ENCODE measurements around the gene ACBD6. TPM values are rescaled to one million over a fixed set of nuclear protein-coding genes. Genes with fewer than 3 reads are reported as not detected.
A peak's percentile ranks its signal among the peaks of the same experiment; 100 is the strongest.

The ACBD6 gene
- total RNA-seq, 1 experiment from 2014 or later, result 74.0 TPM

DNA sequence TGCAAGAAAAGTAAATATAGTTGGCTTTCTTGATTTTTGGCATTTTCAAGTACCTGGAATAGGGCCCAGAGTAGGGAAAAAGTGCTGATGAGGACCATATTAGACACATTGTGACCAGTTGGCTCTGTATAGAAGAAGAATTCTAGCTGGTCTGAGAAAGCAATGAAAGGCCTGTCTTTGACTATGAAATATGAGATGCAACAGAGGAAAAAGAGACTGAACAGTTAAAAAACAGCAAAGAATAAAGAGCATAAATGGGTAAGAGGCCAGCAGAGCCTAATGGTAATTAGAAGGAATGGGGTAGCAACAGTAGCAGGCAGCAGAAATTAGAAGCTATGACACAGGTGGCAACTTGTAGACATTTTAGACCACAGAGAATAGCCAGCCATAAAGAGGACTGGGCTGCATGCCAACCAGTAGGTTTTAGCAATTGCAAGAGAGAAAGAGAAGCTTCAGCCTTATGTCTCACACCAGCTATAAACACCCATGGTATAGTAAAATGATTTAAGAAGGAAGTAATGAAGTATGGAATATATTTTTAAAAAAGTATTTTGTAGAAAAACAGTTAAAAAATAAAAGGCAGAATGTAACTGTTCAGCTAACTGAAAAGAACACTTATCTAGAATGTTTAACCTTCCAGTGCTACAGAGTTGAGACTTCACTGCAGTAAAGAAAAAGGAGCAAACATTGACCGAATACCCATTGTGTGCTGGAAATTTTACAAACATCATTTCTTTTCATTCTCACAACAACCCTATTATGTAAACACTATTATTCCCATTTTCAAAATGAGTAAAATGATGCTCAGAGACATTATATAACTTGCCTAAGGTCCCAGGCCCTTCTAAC is 158.2 kb downstream of the ACBD6 start:
- Histone ChIP-seq H3K36me3 (ENCODE audit: insufficient read depth, low read length) (0 out of 2 replicates have a peak, but pooled peaks cover 3% of the 10 kb centered on the region), H4K20me1 (ENCODE audit: insufficient read depth, low read depth, low read length) (no peaks in the 10 kb centered on the region), H3K27ac (ENCODE audit: low read length) (peak overlapping the region; percentile 95), H3K4me3 (ENCODE audit: low read length) (peak overlapping the region; percentile 30; the same call in 1 of the 2 replicates), H3K4me1 (ENCODE audit: low read length) (peaks cover 46% of the 10 kb centered on the region), H2AFZ (ENCODE audit: low read length) (no peak overlapping the region), H3K4me2 (ENCODE audit: low read depth, low read length, poor library complexity, severe bottlenecking) (peak overlapping the region; percentile 68), H3K9ac (ENCODE audit: low read length) (peak overlapping the region; percentile 23), H3K9me2 (replicated peaks; ENCODE audit: insufficient read depth, low read length) (no peaks in the 10 kb centered on the region), H3K79me2 (ENCODE audit: low read length) (peaks cover 52% of the 10 kb centered on the region), H3K27me3 (ENCODE audit: low read length) (no peaks in the 10 kb centered on the region), H3K9me3 (ENCODE audit: low read length) (no peaks in the 10 kb centered on the region; the same call in 1 of the 2 replicates)
- DNase-seq, result peak; percentile 92

DNA sequence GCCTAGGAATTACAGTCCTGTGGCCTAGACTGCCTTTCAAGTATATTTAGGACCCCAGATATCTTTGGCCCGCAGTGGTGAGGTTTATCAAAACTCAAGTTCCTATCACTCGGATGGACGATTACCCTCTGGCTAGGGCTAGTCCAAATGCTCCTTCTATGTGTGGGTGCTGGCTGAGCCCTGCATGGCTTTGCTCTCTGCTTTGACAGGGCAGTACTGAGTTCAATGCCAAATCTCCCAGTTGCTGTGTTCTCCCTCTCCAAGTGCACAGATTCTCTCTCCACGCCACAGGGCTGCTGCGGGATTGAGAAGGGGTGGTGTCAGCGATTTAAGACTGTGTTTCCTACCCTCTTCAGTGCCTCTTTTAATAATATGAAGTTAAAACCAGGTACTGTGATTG is 175.3 kb downstream of the ACBD6 start:
- H4K20me1 ChIP-seq (ENCODE audit: insufficient read depth, low read depth, low read length), result no peaks in the 10 kb centered on the region
- H3K27me3 ChIP-seq (ENCODE audit: low read length), result no peaks in the 10 kb centered on the region
- no peak overlapping the region for H3K9ac ChIP-seq (ENCODE audit: low read length)
- H3K9me3 ChIP-seq (ENCODE audit: low read length), result peaks cover 4% of the 10 kb centered on the region; the same call in 1 of the 2 replicates
- H3K4me2 ChIP-seq (ENCODE audit: low read depth, low read length, poor library complexity, severe bottlenecking), result no peak overlapping the region
- no peaks in the 10 kb centered on the region for H3K9me2 ChIP-seq (replicated peaks; ENCODE audit: insufficient read depth, low read length)
- no peak overlapping the region for H3K4me3 ChIP-seq (ENCODE audit: low read length)
- no peaks in the 10 kb centered on the region for H3K36me3 ChIP-seq (ENCODE audit: insufficient read depth, low read length)
- H2AFZ ChIP-seq (ENCODE audit: low read length), result no peak overlapping the region
- no peak overlapping the region for H3K27ac ChIP-seq (ENCODE audit: low read length)
- DNase-seq, result no peak
- H3K79me2 ChIP-seq (ENCODE audit: low read length), result peaks cover 32% of the 10 kb centered on the region
- no peaks in the 10 kb centered on the region for H3K4me1 ChIP-seq (ENCODE audit: low read length)

DNA sequence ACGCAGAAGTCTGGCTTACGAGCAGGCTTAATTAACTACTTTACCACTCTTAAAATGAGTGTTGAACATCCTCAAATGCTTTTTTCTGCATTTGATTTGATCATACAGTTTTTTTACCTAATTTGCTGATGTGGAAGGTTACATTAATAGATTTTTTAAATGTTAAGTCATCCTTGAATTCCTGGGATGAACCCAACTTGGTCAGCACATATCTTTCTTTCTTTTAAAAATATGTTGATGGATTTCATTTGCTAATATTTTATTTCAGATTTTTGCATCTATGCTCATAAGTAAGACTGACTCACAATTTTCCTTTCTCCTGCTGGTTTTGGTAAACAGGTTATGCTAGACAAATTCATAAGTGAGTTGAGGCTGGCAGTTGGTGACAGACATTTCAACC is 189.5 kb downstream of the ACBD6 start:
- Histone ChIP-seq H3K36me3 (ENCODE audit: insufficient read depth, low read length) (no peaks in the 10 kb centered on the region), H3K27ac (ENCODE audit: low read length) (no peak overlapping the region), H3K4me1 (ENCODE audit: low read length) (no peaks in the 10 kb centered on the region), H3K9ac (ENCODE audit: low read length) (no peak overlapping the region), H3K9me3 (ENCODE audit: low read length) (no peaks in the 10 kb centered on the region), H4K20me1 (ENCODE audit: insufficient read depth, low read depth, low read length) (no peaks in the 10 kb centered on the region), H3K4me3 (ENCODE audit: low read length) (no peak overlapping the region), H2AFZ (ENCODE audit: low read length) (no peak overlapping the region), H3K79me2 (ENCODE audit: low read length) (peaks cover 10% of the 10 kb centered on the region; the same call in 1 of the 2 replicates), H3K9me2 (replicated peaks; ENCODE audit: insufficient read depth, low read length) (no peaks in the 10 kb centered on the region), H3K4me2 (ENCODE audit: low read depth, low read length, poor library complexity, severe bottlenecking) (no peak overlapping the region), H3K27me3 (ENCODE audit: low read length) (no peaks in the 10 kb centered on the region)
- DNase-seq, result no peak

DNA sequence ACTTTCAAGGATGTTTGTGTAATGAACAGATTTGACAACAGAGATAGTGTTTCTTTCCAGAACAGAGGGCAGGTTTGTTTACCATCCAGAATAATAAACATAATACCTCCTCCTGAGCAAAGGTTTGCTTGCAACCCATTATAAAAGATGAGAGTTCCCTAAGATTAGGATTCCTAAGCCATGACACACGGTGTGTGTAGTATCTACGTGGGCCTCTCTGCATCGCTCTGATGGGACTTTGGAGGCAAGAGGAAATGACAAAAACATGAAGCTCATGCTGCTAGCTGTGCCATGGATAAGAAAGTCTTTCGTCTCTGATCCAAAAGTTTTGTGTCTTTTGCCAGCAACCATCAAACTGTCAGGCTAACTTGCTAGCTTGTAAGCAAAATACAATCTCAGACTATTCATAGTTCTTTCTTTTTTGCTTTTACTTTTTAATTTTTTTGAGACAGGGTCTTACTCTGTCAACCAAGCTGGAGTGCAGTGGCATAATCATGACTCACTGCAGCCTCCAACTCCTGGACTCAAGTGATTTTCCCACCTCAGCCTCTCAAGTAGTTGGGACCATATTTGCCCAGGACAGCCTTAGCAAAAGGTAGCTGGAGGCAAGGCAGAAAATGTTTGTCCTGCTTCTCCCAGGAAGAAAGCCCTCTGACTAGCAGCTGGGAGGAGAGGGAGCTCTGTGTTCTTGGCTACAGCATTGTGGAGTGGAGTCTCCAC is 191.2 kb downstream of the ACBD6 start:
- H3K4me2 ChIP-seq (ENCODE audit: low read depth, low read length, poor library complexity, severe bottlenecking), result no peak overlapping the region
- DNase-seq, result no peak
- H3K9me2 ChIP-seq (replicated peaks; ENCODE audit: insufficient read depth, low read length), result no peaks in the 10 kb centered on the region
- no peak overlapping the region for H3K27ac ChIP-seq (ENCODE audit: low read length)
- H3K36me3 ChIP-seq (ENCODE audit: insufficient read depth, low read length), result peaks cover 3% of the 10 kb centered on the region; the same call in 1 of the 2 replicates
- no peak overlapping the region for H2AFZ ChIP-seq (ENCODE audit: low read length)
- no peaks in the 10 kb centered on the region for H3K27me3 ChIP-seq (ENCODE audit: low read length)
- no peaks in the 10 kb centered on the region for H4K20me1 ChIP-seq (ENCODE audit: insufficient read depth, low read depth, low read length)
- no peaks in the 10 kb centered on the region for H3K9me3 ChIP-seq (ENCODE audit: low read length)
- H3K4me3 ChIP-seq (ENCODE audit: low read length), result no peak overlapping the region
- peaks cover 15% of the 10 kb centered on the region for H3K79me2 ChIP-seq (ENCODE audit: low read length)
- no peaks in the 10 kb centered on the region for H3K4me1 ChIP-seq (ENCODE audit: low read length)
- no peak overlapping the region for H3K9ac ChIP-seq (ENCODE audit: low read length)

DNA sequence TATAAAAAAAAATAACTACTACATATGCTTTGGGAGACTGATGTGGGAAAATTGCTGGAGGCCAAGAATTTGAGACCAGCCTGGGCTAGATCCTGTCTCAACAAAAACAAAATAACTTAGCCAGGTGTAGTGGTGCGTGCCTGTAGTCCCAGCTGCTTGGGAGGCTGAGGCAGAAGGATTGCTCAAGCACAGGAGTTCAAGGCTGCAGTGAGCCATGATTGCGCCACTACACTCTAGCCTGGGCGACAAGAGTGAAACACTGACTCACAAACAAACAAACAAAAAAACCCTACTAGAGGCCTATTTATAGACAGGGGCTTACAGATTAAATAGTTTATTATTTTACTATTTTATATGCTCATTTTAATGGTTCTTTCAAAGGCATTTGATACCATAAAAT is 192.3 kb downstream of the ACBD6 start:
- Histone ChIP-seq H3K27me3 (ENCODE audit: low read length) (no peaks in the 10 kb centered on the region), H3K4me1 (ENCODE audit: low read length) (no peaks in the 10 kb centered on the region), H3K9me3 (ENCODE audit: low read length) (no peaks in the 10 kb centered on the region), H3K79me2 (ENCODE audit: low read length) (peaks cover 10% of the 10 kb centered on the region), H3K36me3 (ENCODE audit: insufficient read depth, low read length) (peaks cover 3% of the 10 kb centered on the region; the same call in 1 of the 2 replicates), H2AFZ (ENCODE audit: low read length) (no peak overlapping the region), H3K4me3 (ENCODE audit: low read length) (no peak overlapping the region), H3K9me2 (replicated peaks; ENCODE audit: insufficient read depth, low read length) (no peaks in the 10 kb centered on the region), H3K9ac (ENCODE audit: low read length) (no peak overlapping the region), H4K20me1 (ENCODE audit: insufficient read depth, low read depth, low read length) (no peaks in the 10 kb centered on the region), H3K4me2 (ENCODE audit: low read depth, low read length, poor library complexity, severe bottlenecking) (no peak overlapping the region), H3K27ac (ENCODE audit: low read length) (no peak overlapping the region)
- DNase-seq, result no peak

DNA sequence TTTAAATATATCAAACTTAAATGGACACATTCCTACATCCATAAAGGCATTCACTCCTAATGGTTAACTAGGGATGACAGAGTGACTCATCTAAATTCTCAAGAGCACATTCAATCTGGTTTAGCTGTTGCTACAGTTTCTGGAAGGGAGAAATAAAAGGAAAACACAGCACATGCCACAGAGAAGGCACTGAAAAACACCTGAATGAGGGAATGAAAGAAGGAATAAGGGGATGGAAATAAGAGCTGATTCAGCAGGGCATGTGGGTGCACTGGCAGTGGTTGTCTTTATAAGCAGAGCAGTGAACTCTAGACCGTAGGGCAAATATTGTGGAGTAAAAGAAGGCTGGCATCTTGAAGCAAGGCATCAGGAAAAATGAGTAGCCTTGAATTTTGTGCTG is 193.0 kb downstream of the ACBD6 start:
- H3K4me2 ChIP-seq (ENCODE audit: low read depth, low read length, poor library complexity, severe bottlenecking), result no peak overlapping the region
- H2AFZ ChIP-seq (ENCODE audit: low read length), result no peak overlapping the region
- no peaks in the 10 kb centered on the region for H3K9me2 ChIP-seq (replicated peaks; ENCODE audit: insufficient read depth, low read length)
- H3K36me3 ChIP-seq (ENCODE audit: insufficient read depth, low read length), result peaks cover 3% of the 10 kb centered on the region; the same call in 1 of the 2 replicates
- no peak overlapping the region for H3K9ac ChIP-seq (ENCODE audit: low read length)
- no peaks in the 10 kb centered on the region for H3K4me1 ChIP-seq (ENCODE audit: low read length)
- no peaks in the 10 kb centered on the region for H3K9me3 ChIP-seq (ENCODE audit: low read length)
- no peaks in the 10 kb centered on the region for H4K20me1 ChIP-seq (ENCODE audit: insufficient read depth, low read depth, low read length)
- no peak overlapping the region for H3K27ac ChIP-seq (ENCODE audit: low read length)
- no peak for DNase-seq
- peaks cover 10% of the 10 kb centered on the region for H3K79me2 ChIP-seq (ENCODE audit: low read length)
- H3K27me3 ChIP-seq (ENCODE audit: low read length), result no peaks in the 10 kb centered on the region
- no peak overlapping the region for H3K4me3 ChIP-seq (ENCODE audit: low read length)

DNA sequence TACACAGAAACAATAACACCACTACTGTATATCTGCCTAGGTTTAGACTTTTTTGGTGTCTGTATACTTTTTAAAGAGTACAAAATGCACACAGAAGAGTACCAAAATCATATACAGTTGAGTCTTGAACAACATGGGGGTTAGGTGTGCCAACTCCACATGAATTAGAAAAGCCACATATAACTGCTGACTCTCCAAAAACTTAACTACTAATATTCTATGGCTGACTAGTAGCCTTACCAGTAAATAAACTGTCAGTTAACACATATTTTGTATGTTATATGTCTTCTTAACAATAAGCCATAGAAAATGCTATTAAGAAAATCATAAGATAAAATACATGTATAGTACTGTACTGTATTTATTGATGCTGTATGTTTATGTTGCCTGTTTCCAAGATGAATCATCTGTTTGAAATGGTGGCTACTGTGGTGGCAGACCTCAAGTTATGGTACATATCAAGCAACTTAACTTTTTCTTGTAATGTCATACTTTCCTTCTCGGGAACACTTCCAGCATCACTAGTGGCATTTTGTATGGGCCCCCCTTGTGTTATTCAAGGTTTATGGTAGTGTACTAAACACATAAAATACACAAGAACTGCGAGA is 201.1 kb downstream of the ACBD6 start:
- no peak overlapping the region for H3K4me2 ChIP-seq (ENCODE audit: low read depth, low read length, poor library complexity, severe bottlenecking)
- H3K27ac ChIP-seq (ENCODE audit: low read length), result no peak overlapping the region
- H3K27me3 ChIP-seq (ENCODE audit: low read length), result no peaks in the 10 kb centered on the region
- peaks cover 12% of the 10 kb centered on the region for H3K79me2 ChIP-seq (ENCODE audit: low read length)
- H4K20me1 ChIP-seq (ENCODE audit: insufficient read depth, low read depth, low read length), result no peaks in the 10 kb centered on the region
- no peak overlapping the region for H3K9ac ChIP-seq (ENCODE audit: low read length)
- no peak for DNase-seq
- H3K4me3 ChIP-seq (ENCODE audit: low read length), result no peak overlapping the region
- H3K9me3 ChIP-seq (ENCODE audit: low read length), result no peaks in the 10 kb centered on the region
- no peaks in the 10 kb centered on the region for H3K9me2 ChIP-seq (replicated peaks; ENCODE audit: insufficient read depth, low read length)
- peaks cover 25% of the 10 kb centered on the region for H3K4me1 ChIP-seq (ENCODE audit: low read length)
- H2AFZ ChIP-seq (ENCODE audit: low read length), result no peak overlapping the region
- H3K36me3 ChIP-seq (ENCODE audit: insufficient read depth, low read length), result no peaks in the 10 kb centered on the region

Data from Karpas-422 (cell line).